PC-9 (cell line): ENCODE measurements around the gene TMEM45A. TPM values are rescaled to one million over a fixed set of nuclear protein-coding genes. Genes with fewer than 3 reads are reported as not detected.

Source experiments
- BruUV-seq: library from RNA; stranded (reverse); fragments of 400-500 nt; replicated peaks from 2 replicates; lab custom pipeline; 2021; lab: Mats Ljungman, UMichigan
- CTCF ChIA-PET: fragments of 300-600 bp; sonication (Branson Sonifier 250); formaldehyde crosslinking; loops from one replicate; lab custom pipeline; 2022; ENCODE audit warnings: antibody characterized with exemption; lab: Charles Lee
- POLR2A ChIA-PET: fragments of 300-600 bp; sonication (Branson Sonifier 250); formaldehyde crosslinking; loops from one replicate; lab custom pipeline; 2022; ENCODE audit warnings: antibody characterized with exemption; ENCODE audit not compliant: unreplicated experiment; lab: Charles Lee
- DNase-seq, 2 experiments: peaks; one replicate each; pipeline versions ENCODE4 v3.0.0 to v3.0.0-alpha.2; 2015 to 2022; ENCODE audit warnings: mixed read lengths in 1 of 2
- H2AFZ ChIP-seq: fragments of 200-600 bp; sonication (generic); 2 replicates; pipeline ENCODE4 v1.8.1; 2017; ENCODE audit warnings: antibody characterized with exemption
- H3F3A ChIP-seq: fragments of 200-600 bp; sonication (generic); 2 replicates; pipeline ENCODE4 v1.8.1; 2017; ENCODE audit warnings: antibody characterized with exemption, mild to moderate bottlenecking, low read depth; ENCODE audit not compliant: insufficient read depth
- H3K27ac ChIP-seq: fragments of 200-600 bp; sonication (generic); 2 replicates; pipeline ENCODE4 v1.6.1; 2016; ENCODE audit warnings: mixed run types
- H3K27me3 ChIP-seq: fragments of 200-600 bp; sonication (generic); 2 replicates; pipeline ENCODE4 v1.6.1; 2016; ENCODE audit warnings: low read depth, mixed run types; ENCODE audit not compliant: insufficient read depth
- H3K36me3 ChIP-seq: fragments of 200-600 bp; sonication (generic); 2 replicates; pipeline ENCODE4 v1.6.1; 2016; ENCODE audit warnings: low read depth, mixed run types
- H3K4me1 ChIP-seq: fragments of 200-600 bp; sonication (generic); replicated peaks from 2 replicates; pipeline ENCODE4 v1.6.1; 2016; ENCODE audit warnings: mixed run types; ENCODE audit not compliant: insufficient read depth
- H3K4me2 ChIP-seq: fragments of 200-600 bp; sonication (generic); 2 replicates; pipeline ENCODE4 v1.6.1; 2017; ENCODE audit warnings: mixed run types
- H3K4me3 ChIP-seq: fragments of 200-600 bp; sonication (generic); 2 replicates; pipeline ENCODE4 v1.6.1; 2016; ENCODE audit warnings: mixed run types
- H3K79me2 ChIP-seq: fragments of 200-600 bp; sonication (generic); 2 replicates; pipeline ENCODE4 v1.6.1; 2017; ENCODE audit warnings: low read depth, mixed run types
- H3K9me2 ChIP-seq: fragments of 200-600 bp; sonication (generic); 2 replicates; pipeline ENCODE4 v1.8.1; 2017; ENCODE audit warnings: mild to moderate bottlenecking; ENCODE audit not compliant: insufficient read depth
- H3K9me3 ChIP-seq: fragments of 200-600 bp; sonication (generic); 2 replicates; pipeline ENCODE4 v1.8.1; 2016; ENCODE audit warnings: low read depth; ENCODE audit not compliant: insufficient read depth
- H4K20me1 ChIP-seq: fragments of 200-600 bp; sonication (generic); 2 replicates; pipeline ENCODE4 v1.8.1; 2017; ENCODE audit not compliant: insufficient read depth
- CTCF ChIP-seq: fragments of 200-600 bp; sonication (generic); conservative IDR thresholded peaks from 2 replicates; pipeline ENCODE4 v1.6.1; 2017; ENCODE audit warnings: mixed run types, antibody characterized with exemption, mild to moderate bottlenecking, moderate library complexity
- EZH2 ChIP-seq: fragments of 200-600 bp; sonication (generic); IDR thresholded peaks from 2 replicates; pipeline ENCODE4 v1.8.0; 2017; ENCODE audit warnings: antibody characterized with exemption, low read depth
- intact Hi-C: fragments of 100-400 bp; cut with micrococcal nuclease; formaldehyde crosslinking; loops from one replicate; pipeline ENCODE4 v1.10.0; 2022; ENCODE audit not compliant: unreplicated experiment
- total RNA-seq: library from RNA; stranded (reverse); gene quantifications from 2 replicates; pipeline ENCODE4 v1.2.3, GENCODE V29; 2021

Gene TMEM45A
- total RNA-seq, 1 experiment from 2014 or later, result 31.1 TPM

GRCh38 chr3:100531093-100531492 lies 38.7 kb downstream of the TMEM45A start:
- H2AFZ ChIP-seq, result no peak overlapping the region
- intact Hi-C loops, result no loop called here
- H3K9me3 ChIP-seq, result peaks cover 7% of the 10 kb centered on the region; the same call in 1 of the 2 replicates
- DNase-seq, result no peak
- POLR2A ChIA-PET, result interaction anchor here (0.6 kb wide), 1 partner anchor 39 kb away, joined by 3 read pairs; the partner anchor contains the start of gene TMEM45A
- H3K36me3 ChIP-seq, result no peaks in the 10 kb centered on the region
- H3K4me2 ChIP-seq, result no peak overlapping the region
- no peaks in the 10 kb centered on the region for H3K79me2 ChIP-seq
- no peak overlapping the region for H3K27ac ChIP-seq
- H3F3A ChIP-seq, result peaks cover 12% of the 10 kb centered on the region
- no peaks in the 10 kb centered on the region for H4K20me1 ChIP-seq
- TF ChIP-seq CTCF (no peak), EZH2 (no peak)
- peaks cover 30% of the 10 kb centered on the region for H3K4me1 ChIP-seq
- no peaks in the 10 kb centered on the region for H3K9me2 ChIP-seq
- CTCF ChIA-PET, result no interaction called here
- H3K4me3 ChIP-seq, result no peak overlapping the region
- H3K27me3 ChIP-seq, result no peaks in the 10 kb centered on the region
- BruUV-seq, result no TSS peak

GRCh38 chr3:100532411-100532810 lies 40.0 kb downstream of the TMEM45A start:
- DNase-seq, result no peak
- TF ChIP-seq CTCF (no peak), EZH2 (no peak)
- Histone ChIP-seq H3K4me3 (no peak overlapping the region), H3K27ac (no peak overlapping the region), H3K4me1 (peaks cover 30% of the 10 kb centered on the region), H3K36me3 (no peaks in the 10 kb centered on the region), H3K4me2 (no peak overlapping the region), H3K9me3 (peaks cover 7% of the 10 kb centered on the region; the same call in 1 of the 2 replicates), H4K20me1 (no peaks in the 10 kb centered on the region), H3K79me2 (no peaks in the 10 kb centered on the region), H3K9me2 (no peaks in the 10 kb centered on the region), H3F3A (peaks cover 15% of the 10 kb centered on the region; the same call in 1 of the 2 replicates), H3K27me3 (no peaks in the 10 kb centered on the region), H2AFZ (no peak overlapping the region)
- no TSS peak for BruUV-seq
- CTCF ChIA-PET, result interaction anchor here (0.6 kb wide), 1 partner anchor 1065 kb away, joined by 5 read pairs; no protein-coding TSS in a partner anchor
- intact Hi-C loops, result no loop called here
- POLR2A ChIA-PET, result interaction anchor here (0.6 kb wide), 1 partner anchor 1038 kb away, joined by 3 read pairs; no protein-coding TSS in a partner anchor

- peaks cover 7% of the 10 kb centered on the region; the same call in 1 of the 2 replicates for H3K9me3 ChIP-seq
- TF ChIP-seq EZH2 (no peak), CTCF (no peak)
- CTCF ChIA-PET, result interaction anchor here (0.5 to 0.6 kb wide), 2 partner anchors 701 to 1065 kb away, joined by 4 to 5 read pairs; no protein-coding TSS in a partner anchor
- peaks cover 21% of the 10 kb centered on the region for H3F3A ChIP-seq
- H3K36me3 ChIP-seq, result no peaks in the 10 kb centered on the region
- no TSS peak for BruUV-seq
- no peaks in the 10 kb centered on the region for H3K27me3 ChIP-seq
- H3K27ac ChIP-seq, result no peak overlapping the region
- no peak overlapping the region for H3K4me2 ChIP-seq
- H3K79me2 ChIP-seq, result no peaks in the 10 kb centered on the region
- intact Hi-C loops, result no loop called here
- peak in 1 of 2 experiments; percentile 6 for DNase-seq
- H2AFZ ChIP-seq, result no peak overlapping the region
- no peak overlapping the region for H3K4me3 ChIP-seq
- POLR2A ChIA-PET, result interaction anchor here (0.6 kb wide), 1 partner anchor 41 kb away, joined by 3 read pairs; the partner anchor contains the start of gene TMEM45A
- no peaks in the 10 kb centered on the region for H3K9me2 ChIP-seq
- peaks cover 37% of the 10 kb centered on the region for H3K4me1 ChIP-seq
- no peaks in the 10 kb centered on the region for H4K20me1 ChIP-seq
Measured at GRCh38 chr3:100533176-100533575, 40.8 kb downstream of the TMEM45A start.
